ENCODE measurements around the gene LSR.

- TF ChIP-seq CTCF (conservative IDR thresholded peaks at IDR 0.05) (no peak), ZFX (IDR thresholded peaks at IDR 0.05) (no peak)
Measured at GRCh38 chr19:35314858-35315470, 66.2 kb downstream of the LSR start.
